ENCODE measurements around the gene SPARC.

DNA sequence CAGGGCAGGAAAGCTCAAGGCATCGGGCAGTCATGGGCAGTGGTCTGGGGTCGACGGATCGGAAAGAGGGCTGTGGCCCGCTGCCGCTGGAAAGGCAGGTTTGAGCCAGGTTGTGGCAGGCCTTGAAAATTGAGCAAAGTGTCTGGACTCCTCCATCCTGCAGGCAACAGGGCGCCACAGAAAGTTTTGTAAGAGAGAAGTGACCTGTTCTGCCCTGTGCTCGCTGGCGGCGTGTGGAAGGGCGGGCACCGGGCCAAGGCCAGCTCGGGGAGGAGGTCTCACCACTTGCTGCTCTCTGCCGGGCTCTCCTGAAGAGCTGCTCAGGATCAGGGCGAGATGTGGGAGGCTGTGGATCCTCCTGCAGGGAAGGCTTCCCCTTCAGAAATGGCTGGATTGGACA, 54.2 kb downstream of the SPARC start:
- TF ChIP-seq ARNTL (CRISPR knock-in tag; IDR thresholded peaks at IDR 0.05; ENCODE audit: borderline replicate concordance, low read depth) (no peak), ZFP30 (CRISPR knock-in tag; IDR thresholded peaks at IDR 0.05) (no peak), ZFP3 (CRISPR knock-in tag; IDR thresholded peaks at IDR 0.05) (no peak), ZC3H10 (CRISPR knock-in tag; IDR thresholded peaks at IDR 0.05) (no peak), CSDC2 (CRISPR knock-in tag; IDR thresholded peaks at IDR 0.05) (no peak), PATZ1 (CRISPR knock-in tag; IDR thresholded peaks at IDR 0.05; ENCODE audit: borderline replicate concordance) (no peak), TOX (CRISPR knock-in tag; IDR thresholded peaks at IDR 0.05; ENCODE audit: borderline replicate concordance) (no peak), ESRRG (CRISPR knock-in tag; IDR thresholded peaks at IDR 0.05) (no peak), RARB (CRISPR knock-in tag; IDR thresholded peaks at IDR 0.05) (no peak), TSHZ2 (CRISPR knock-in tag; IDR thresholded peaks at IDR 0.05) (no peak), ZNF8 (CRISPR knock-in tag; IDR thresholded peaks at IDR 0.05) (no peak), POU6F1 (CRISPR knock-in tag; IDR thresholded peaks at IDR 0.05; ENCODE audit: borderline replicate concordance, low read depth) (no peak), BACH2 (CRISPR knock-in tag; IDR thresholded peaks at IDR 0.05; ENCODE audit: borderline replicate concordance) (no peak)
- TF ChIP-seq, protein P1, sequence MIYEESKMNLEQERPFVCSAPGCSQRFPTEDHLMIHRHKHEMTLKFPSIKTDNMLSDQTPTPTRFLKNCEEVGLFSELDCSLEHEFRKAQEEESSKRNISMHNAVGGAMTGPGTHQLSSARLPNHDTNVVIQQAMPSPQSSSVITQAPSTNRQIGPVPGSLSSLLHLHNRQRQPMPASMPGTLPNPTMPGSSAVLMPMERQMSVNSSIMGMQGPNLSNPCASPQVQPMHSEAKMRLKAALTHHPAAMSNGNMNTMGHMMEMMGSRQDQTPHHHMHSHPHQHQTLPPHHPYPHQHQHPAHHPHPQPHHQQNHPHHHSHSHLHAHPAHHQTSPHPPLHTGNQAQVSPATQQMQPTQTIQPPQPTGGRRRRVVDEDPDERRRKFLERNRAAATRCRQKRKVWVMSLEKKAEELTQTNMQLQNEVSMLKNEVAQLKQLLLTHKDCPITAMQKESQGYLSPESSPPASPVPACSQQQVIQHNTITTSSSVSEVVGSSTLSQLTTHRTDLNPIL (CRISPR knock-in tag; IDR thresholded peaks at IDR 0.05; ENCODE audit: low read depth), result no peak
